HG03095 (cell line): ENCODE results near the gene AOAH.
"Not testable (repeated sequence)": the region's sequence is repeated elsewhere in the genome, so short reads cannot be mapped to it uniquely, and the experiment has no call there.

Experiments
- ATAC-seq: cut with Tn5 transposase; IDR thresholded peaks from one replicate; pipeline ENCODE4 v1.9.1; 2021; ENCODE audit warnings: moderate library complexity; ENCODE audit not compliant: unreplicated experiment

Gene AOAH

DNA sequence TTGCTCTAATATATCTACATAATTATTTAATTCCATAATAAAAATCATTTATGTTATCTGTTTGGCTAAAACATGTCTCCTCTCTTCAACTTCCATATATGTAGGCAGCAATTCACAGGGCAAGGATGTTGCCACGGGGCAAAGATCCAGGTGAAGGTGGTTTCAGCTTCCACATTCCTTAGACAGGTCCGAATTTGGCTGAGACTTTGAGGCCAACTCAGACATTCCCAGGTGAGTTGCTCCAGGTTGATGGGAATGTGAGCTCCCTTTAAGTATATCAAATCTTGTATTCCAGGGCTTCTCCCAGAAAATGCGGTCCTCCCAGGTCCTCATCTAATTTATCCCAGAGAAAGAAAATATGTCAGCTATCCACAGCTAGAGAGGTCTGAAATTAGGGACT lies 15.1 kb upstream of the AOAH start:
- ATAC-seq, result no peak

DNA sequence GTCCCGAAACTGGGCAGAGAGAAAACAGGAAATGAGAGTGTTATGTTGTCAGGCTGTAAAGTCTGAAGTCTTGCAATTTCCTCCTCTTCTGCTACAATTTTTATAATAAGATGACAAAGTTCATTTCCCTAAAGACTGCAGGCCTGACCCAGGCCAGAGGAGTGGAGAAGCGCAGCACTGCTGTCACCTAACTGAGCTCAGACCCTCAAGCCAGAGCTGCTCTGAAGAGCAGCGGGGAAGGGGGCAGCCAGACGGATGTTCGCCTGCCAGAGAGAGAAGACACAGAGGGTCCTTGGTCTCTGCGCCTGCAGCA lies 12.6 kb upstream of the AOAH start:
- no peak for ATAC-seq

DNA sequence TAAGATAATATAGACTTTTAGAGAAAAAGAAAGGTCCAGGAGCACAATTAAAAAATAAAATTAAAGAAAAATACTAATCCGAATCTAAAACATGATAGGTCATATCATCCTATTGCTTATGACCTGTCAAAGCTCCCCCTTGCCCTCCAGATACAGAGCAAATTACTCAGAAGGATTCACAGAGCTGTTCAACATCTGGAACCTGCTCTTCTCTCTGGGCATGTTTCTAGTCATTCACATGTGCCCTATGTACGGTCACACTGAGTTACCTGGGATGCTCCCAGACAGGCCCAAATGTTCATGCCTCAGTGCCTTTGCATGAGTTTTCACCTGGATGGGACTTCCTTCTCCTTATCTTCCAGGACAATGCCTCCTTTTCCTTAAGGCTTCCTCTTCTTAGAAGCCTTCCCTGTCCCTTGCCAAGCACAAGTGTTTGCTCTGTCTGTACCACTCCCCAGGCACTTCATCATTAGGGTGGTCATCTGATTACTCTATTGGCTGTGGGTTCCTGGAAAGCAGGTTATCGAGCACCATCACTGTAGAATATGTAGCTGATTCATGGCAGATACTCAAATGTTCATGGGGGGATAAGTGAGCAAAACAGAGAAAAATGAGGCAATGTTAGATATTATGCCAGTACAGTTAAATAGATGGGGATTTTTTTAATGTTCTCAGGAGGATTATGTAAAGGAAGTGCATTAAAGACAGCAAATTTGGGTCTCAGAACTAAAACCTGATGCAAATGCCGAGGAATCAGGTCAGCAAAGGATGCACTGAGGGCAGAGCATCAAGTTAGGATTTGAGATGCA lies 12.0 kb upstream of the AOAH start:
- peak; percentile 90 for ATAC-seq

DNA sequence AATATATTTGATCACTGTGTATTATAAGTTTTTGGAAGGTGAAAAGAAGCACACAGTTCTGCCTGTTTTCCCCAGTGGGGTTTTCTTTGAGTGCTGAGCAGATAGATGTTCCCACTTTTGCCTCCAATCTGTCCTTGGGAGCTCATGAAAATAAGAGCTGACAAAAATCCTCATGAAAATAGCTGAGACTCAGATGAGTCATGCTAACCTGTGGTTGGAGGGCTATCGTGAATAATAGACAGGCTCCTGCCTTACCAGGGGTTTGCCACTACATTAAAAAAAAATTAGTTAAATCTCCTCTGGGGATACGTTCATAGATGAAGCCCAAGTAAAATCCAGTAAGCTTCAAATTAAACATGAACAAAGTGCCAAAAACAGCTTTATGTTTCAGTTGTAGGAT lies 10.9 kb upstream of the AOAH start:
- ATAC-seq, result no peak

GRCh38 chr7:36734731-36735130 lies 10.4 kb upstream of the AOAH start:
- ATAC-seq, result no peak

DNA sequence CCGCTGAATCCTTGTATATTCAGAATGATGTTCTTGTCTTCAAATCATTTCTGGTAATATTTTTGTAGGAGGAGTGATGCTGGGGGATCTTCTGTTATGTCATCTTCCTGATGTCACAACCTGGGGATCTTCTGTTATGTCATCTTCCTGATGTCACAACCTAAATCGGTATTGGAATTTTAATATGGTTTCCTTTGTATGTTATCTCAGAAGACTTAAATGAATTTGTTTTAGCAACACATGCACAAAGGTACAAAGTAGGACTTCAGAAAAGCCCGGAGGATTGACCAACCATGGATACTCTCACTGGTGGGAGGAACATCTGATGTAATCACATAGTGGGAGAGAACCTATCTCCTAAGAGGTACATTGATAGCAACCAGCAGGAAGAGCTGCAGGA lies 9.1 kb upstream of the AOAH start:
- no peak for ATAC-seq

GRCh38 chr7:36732806-36733205 lies 8.5 kb upstream of the AOAH start:
- ATAC-seq, result no peak

GRCh38 chr7:36730046-36730445 lies 5.8 kb upstream of the AOAH start:
- no peak for ATAC-seq

- ATAC-seq, result no peak
These were observed 3.8 kb upstream of the AOAH start for GRCh38 chr7:36728143-36728542.

GRCh38 chr7:36726806-36727503 lies 2.7 kb upstream of the AOAH start:
- ATAC-seq, result no peak

GRCh38 chr7:36726311-36726710 lies 2.0 kb upstream of the AOAH start:
- ATAC-seq, result no peak

GRCh38 chr7:36724996-36725395 lies 702 bp upstream of the AOAH start:
- no peak for ATAC-seq

GRCh38 chr7:36723291-36723690 lies 1.0 kb downstream of the AOAH start:
- ATAC-seq, result no peak

- ATAC-seq, result no peak
These were observed 5.1 kb downstream of the AOAH start for GRCh38 chr7:36719083-36719632.

- ATAC-seq, result no peak
These were observed 6.7 kb downstream of the AOAH start for GRCh38 chr7:36717586-36717985.

DNA sequence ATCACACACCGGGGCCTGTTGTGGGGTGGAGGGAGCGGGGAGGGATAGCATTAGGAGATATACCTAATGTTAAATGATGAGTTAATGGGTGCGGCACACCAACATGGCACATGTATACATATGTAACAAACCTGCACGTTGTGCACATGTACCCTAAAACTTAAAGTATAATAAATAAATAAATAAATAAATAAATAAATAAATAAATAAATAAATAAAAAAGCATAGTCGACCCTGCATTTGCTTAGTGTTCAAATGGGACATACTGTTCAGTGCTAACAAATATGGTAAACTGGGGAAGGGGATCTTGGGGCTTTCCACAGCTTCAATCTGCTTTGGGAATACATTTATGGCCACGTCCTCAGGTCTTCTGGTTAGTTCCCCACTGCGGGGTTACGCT lies 7.5 kb downstream of the AOAH start:
- not testable (repeated sequence) for ATAC-seq

GRCh38 chr7:36712015-36712414 lies 12.3 kb downstream of the AOAH start:
- ATAC-seq, result no peak

DNA sequence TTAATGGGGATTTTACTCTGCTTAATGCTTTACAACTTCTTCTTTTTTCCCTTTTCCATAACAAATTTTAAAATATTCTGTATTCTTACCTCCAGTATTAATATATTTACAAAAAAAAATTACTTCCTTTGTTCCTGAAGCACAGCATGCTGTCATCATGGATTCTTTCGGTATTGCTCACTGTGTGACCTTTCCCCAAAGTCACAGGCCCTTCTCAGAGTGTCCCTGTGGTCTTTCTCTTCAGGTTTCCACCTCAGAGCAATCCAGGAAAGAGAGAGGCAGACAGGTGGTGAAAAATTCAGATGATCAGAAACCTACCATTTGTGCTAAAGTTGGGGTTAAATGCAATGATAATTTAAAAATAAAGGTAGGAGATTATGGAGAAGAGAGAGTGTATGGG lies 13.0 kb downstream of the AOAH start:
- ATAC-seq, result no peak

- no peak for ATAC-seq
These were observed 14.0 kb downstream of the AOAH start for GRCh38 chr7:36710186-36710791.

GRCh38 chr7:36708767-36709166 lies 15.5 kb downstream of the AOAH start:
- ATAC-seq, result no peak

GRCh38 chr7:36707898-36708297 lies 16.4 kb downstream of the AOAH start:
- no peak for ATAC-seq

GRCh38 chr7:36707465-36707864 lies 16.8 kb downstream of the AOAH start:
- ATAC-seq, result no peak
